HepG2 (cell line): ENCODE measurements around the gene SLC2A2. TPM values are rescaled to one million over a fixed set of nuclear protein-coding genes. Genes with fewer than 3 reads are reported as not detected.

Source experiments
- ATM ChIP-seq: fragments of 450-650 bp; IDR thresholded peaks from 2 replicates; pipeline ENCODE4 v1.7.1; 2017; ENCODE audit warnings: mild to moderate bottlenecking, borderline replicate concordance
- BRD4 ChIP-seq: sonication (generic); formaldehyde crosslinking; IDR thresholded peaks from 2 replicates; pipeline ENCODE4 v1.4.0; 2020; ENCODE audit warnings: missing genetic modification reagents
- HOXA3 ChIP-seq: sonication (generic); formaldehyde crosslinking; IDR thresholded peaks from 2 replicates; pipeline ENCODE4 v1.5.0; 2020; ENCODE audit warnings: missing genetic modification reagents
- HOXA9 ChIP-seq: sonication (generic); formaldehyde crosslinking; IDR thresholded peaks from 2 replicates; pipeline ENCODE4 v1.8.1; 2022; ENCODE audit warnings: missing genetic modification reagents, mild to moderate bottlenecking, moderate library complexity, borderline replicate concordance
- POLR2AphosphoS2 ChIP-seq: IDR thresholded peaks from 2 replicates; pipeline ENCODE4 v1.6.1; 2011; ENCODE audit warnings: low read depth, low read length, improper control_type of control experiment
- SMC3 ChIP-seq: IDR thresholded peaks from 2 replicates; pipeline ENCODE4 v1.6.1; 2011; ENCODE audit warnings: low read length, improper control_type of control experiment
- SSRP1 ChIP-seq: IDR thresholded peaks from 2 replicates; pipeline ENCODE4 v1.6.1; 2016; ENCODE audit warnings: control low read depth
- TCF12 ChIP-seq, 2 experiments: fragments of 450-650 bp in 1 of 2; sonication (generic) in 1 of 2; formaldehyde crosslinking in 1 of 2; IDR thresholded peaks; 2 replicates each; pipeline versions ENCODE4 v1.6.1 to v1.8.0; 2017 to 2022; ENCODE audit warnings: antibody characterized with exemption in 1 of 2, mild to moderate bottlenecking in 1 of 2, missing genetic modification reagents in 1 of 2, moderate library complexity in 1 of 2
- ZNF224 ChIP-seq: sonication (generic); formaldehyde crosslinking; IDR thresholded peaks from 2 replicates; pipeline ENCODE4 v1.5.0; 2020; ENCODE audit warnings: mild to moderate bottlenecking, missing genetic modification reagents
- ZNF496 ChIP-seq: sonication (generic); formaldehyde crosslinking; IDR thresholded peaks from 2 replicates; pipeline ENCODE4 v1.8.1; 2023; ENCODE audit warnings: mild to moderate bottlenecking, moderate library complexity, missing genetic modification reagents; ENCODE audit not compliant: insufficient replicate concordance
- ZNF749 ChIP-seq: sonication (generic); formaldehyde crosslinking; IDR thresholded peaks from 2 replicates; pipeline ENCODE4 v1.8.0; 2022; ENCODE audit warnings: mild to moderate bottlenecking, missing genetic modification reagents, moderate library complexity, borderline replicate concordance
- ZNF780A ChIP-seq: sonication (generic); formaldehyde crosslinking; IDR thresholded peaks from 2 replicates; pipeline ENCODE4 v1.8.0; 2022; ENCODE audit warnings: mild to moderate bottlenecking, missing genetic modification reagents, moderate library complexity
- polyA plus RNA-seq, 8 experiments: library from polyadenylated mRNA; depleted of rRNA in 3 of 8; stranded (reverse) in 7 of 8; unstranded in 1 of 8; fragments of >200 nt; fragmentation: Illumina TruSeq in 4 of 8; extraction: Trizol in 4 of 8; gene quantifications; 2 replicates each; pipeline versions ENCODE4 v1.2.1 to v1.2.3, GENCODE V29; 2011 to 2016; ENCODE audit warnings: low read depth in 4 of 8, missing spikeins in 1 of 8, mixed read lengths in 1 of 8; ENCODE audit not compliant: insufficient read depth in 1 of 8
- total RNA-seq, 5 experiments: library from RNA; depleted of rRNA; stranded (reverse); fragments of >200 nt; fragmentation: Illumina TruSeq; extraction: Trizol; gene quantifications; 2 replicates each; pipeline ENCODE4 v1.2.3, GENCODE V29; 2016; ENCODE audit warnings: low read depth in 1 of 5
- TF ChIP-seq, protein P1 (sequence below): sonication (generic); formaldehyde crosslinking; IDR thresholded peaks from 2 replicates; pipeline ENCODE4 v1.4.0; 2020; ENCODE audit warnings: missing genetic modification reagents, borderline replicate concordance
- TF ChIP-seq, protein P2 (sequence below), 2 experiments: sonication (generic) in 1 of 2; formaldehyde crosslinking in 1 of 2; IDR thresholded peaks; 2 replicates each; pipeline versions ENCODE4 v1.6.1 to v1.9.0; 2014 to 2022; ENCODE audit warnings: antibody characterized with exemption in 1 of 2, borderline replicate concordance in 1 of 2, inconsistent platforms in 1 of 2, low read depth in 1 of 2, missing genetic modification reagents in 1 of 2

The SLC2A2 gene
- total and polyA plus RNA-seq, 2 of the 13 experiments (the other 11 are each of a cell fraction or from before 2014, with no cell fraction given): 19.5 to 23.2 TPM

DNA sequence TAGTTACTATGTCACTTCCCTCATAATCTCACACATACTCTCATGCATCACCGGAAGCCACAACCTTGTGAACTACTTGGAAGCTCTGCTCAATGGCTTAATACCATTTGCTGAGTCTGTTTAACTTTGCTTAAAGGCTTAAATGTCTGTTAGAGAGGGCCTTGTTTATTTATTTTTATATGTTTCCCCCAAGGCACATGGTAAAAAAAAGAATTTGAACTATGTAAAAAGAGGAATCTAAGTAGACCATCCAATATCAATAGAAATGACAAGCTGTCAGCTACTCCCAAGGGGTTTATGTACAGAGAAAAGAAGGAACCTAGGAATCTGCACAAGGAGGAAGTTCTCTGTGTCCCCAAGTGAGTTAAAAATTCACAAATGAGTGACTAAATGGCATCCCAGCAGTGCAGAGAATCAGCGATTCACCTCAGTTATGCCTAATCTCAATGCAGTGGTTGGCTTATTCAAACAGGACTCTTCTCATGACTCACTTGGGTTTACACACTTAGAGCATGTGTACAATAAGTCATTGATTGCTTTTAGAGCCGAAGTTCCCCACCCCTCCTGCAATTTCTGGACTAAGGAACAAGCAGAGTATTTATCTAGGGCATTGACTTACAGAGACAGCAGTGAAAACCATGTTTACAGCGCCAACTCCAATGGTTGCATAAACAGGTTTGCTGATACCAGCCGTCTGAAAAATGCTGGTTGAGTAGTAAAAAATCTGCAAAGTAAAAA, 24.4 kb downstream of the SLC2A2 start (continued):
- TF ChIP-seq, protein P1, sequence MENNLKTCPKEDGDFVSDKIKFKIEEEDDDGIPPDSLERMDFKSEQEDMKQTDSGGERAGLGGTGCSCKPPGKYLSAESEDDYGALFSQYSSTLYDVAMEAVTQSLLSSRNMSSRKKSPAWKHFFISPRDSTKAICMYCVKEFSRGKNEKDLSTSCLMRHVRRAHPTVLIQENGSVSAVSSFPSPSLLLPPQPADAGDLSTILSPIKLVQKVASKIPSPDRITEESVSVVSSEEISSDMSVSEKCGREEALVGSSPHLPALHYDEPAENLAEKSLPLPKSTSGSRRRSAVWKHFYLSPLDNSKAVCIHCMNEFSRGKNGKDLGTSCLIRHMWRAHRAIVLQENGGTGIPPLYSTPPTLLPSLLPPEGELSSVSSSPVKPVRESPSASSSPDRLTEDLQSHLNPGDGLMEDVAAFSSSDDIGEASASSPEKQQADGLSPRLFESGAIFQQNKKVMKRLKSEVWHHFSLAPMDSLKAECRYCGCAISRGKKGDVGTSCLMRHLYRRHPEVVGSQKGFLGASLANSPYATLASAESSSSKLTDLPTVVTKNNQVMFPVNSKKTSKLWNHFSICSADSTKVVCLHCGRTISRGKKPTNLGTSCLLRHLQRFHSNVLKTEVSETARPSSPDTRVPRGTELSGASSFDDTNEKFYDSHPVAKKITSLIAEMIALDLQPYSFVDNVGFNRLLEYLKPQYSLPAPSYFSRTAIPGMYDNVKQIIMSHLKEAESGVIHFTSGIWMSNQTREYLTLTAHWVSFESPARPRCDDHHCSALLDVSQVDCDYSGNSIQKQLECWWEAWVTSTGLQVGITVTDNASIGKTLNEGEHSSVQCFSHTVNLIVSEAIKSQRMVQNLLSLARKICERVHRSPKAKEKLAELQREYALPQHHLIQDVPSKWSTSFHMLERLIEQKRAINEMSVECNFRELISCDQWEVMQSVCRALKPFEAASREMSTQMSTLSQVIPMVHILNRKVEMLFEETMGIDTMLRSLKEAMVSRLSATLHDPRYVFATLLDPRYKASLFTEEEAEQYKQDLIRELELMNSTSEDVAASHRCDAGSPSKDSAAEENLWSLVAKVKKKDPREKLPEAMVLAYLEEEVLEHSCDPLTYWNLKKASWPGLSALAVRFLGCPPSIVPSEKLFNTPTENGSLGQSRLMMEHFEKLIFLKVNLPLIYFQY: no peak
- 0 out of 2 replicates have a peak, but pooled peaks have one; percentile 44 for TF ChIP-seq HOXA9
- peak; percentile 52; the same call in 1 of the 2 replicates for TF ChIP-seq ATM
- TF ChIP-seq SSRP1: peak; percentile 23; the same call in 1 of the 2 replicates
- peak; percentile 71; the same call in 1 of the 2 replicates for TF ChIP-seq ZNF749 (CRISPR knock-in tag)
- TF ChIP-seq, protein P2, sequence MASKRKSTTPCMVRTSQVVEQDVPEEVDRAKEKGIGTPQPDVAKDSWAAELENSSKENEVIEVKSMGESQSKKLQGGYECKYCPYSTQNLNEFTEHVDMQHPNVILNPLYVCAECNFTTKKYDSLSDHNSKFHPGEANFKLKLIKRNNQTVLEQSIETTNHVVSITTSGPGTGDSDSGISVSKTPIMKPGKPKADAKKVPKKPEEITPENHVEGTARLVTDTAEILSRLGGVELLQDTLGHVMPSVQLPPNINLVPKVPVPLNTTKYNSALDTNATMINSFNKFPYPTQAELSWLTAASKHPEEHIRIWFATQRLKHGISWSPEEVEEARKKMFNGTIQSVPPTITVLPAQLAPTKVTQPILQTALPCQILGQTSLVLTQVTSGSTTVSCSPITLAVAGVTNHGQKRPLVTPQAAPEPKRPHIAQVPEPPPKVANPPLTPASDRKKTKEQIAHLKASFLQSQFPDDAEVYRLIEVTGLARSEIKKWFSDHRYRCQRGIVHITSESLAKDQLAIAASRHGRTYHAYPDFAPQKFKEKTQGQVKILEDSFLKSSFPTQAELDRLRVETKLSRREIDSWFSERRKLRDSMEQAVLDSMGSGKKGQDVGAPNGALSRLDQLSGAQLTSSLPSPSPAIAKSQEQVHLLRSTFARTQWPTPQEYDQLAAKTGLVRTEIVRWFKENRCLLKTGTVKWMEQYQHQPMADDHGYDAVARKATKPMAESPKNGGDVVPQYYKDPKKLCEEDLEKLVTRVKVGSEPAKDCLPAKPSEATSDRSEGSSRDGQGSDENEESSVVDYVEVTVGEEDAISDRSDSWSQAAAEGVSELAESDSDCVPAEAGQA (IDR thresholded peaks at IDR 0.05; ENCODE audit: low read depth): peak; percentile 35; the same call in 1 of the 2 replicates
- TF ChIP-seq, protein P2 (CRISPR knock-in tag; IDR thresholded peaks at IDR 0.05; ENCODE audit: borderline replicate concordance): no peak; the same call in 1 of the 2 replicates
- TF ChIP-seq SMC3: peak; percentile 19; the same call in 1 of the 2 replicates
- peak; percentile 63; the same call in 1 of the 2 replicates for TF ChIP-seq ZNF224
- TF ChIP-seq ZNF496: no peak
- no peak for TF ChIP-seq ZNF780A (CRISPR knock-in tag)
- no peak for TF ChIP-seq TCF12 (IDR thresholded peaks at IDR 0.05)
- TF ChIP-seq TCF12 (CRISPR knock-in tag; IDR thresholded peaks at IDR 0.05): peak; percentile 96
- peak; percentile 83 for TF ChIP-seq HOXA3 (CRISPR knock-in tag)
- TF ChIP-seq BRD4 (CRISPR knock-in tag): peak; percentile 88
- no peak for TF ChIP-seq POLR2AphosphoS2
